A172 (cell line): Measurements from ENCODE around the gene RNFT2. TPM values are rescaled to one million over a fixed set of nuclear protein-coding genes. Genes with fewer than 3 reads are reported as not detected.

Experiments used
- DNase-seq: peaks from one replicate; pipeline ENCODE4 v3.0.0-alpha.2; 2015; ENCODE audit warnings: low spot score
- total RNA-seq: library from RNA; depleted of rRNA; stranded (reverse); fragments of >200 nt; shearing (Covaris generic); gene quantifications from 2 replicates; pipeline ENCODE4 v1.2.3, GENCODE V29; 2014; rRNA removed

Gene RNFT2, protein sequence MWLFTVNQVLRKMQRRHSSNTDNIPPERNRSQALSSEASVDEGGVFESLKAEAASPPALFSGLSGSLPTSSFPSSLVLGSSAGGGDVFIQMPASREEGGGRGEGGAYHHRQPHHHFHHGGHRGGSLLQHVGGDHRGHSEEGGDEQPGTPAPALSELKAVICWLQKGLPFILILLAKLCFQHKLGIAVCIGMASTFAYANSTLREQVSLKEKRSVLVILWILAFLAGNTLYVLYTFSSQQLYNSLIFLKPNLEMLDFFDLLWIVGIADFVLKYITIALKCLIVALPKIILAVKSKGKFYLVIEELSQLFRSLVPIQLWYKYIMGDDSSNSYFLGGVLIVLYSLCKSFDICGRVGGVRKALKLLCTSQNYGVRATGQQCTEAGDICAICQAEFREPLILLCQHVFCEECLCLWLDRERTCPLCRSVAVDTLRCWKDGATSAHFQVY
- total RNA-seq = 10.9 and 23.0 TPM in 2 replicates

DNA sequence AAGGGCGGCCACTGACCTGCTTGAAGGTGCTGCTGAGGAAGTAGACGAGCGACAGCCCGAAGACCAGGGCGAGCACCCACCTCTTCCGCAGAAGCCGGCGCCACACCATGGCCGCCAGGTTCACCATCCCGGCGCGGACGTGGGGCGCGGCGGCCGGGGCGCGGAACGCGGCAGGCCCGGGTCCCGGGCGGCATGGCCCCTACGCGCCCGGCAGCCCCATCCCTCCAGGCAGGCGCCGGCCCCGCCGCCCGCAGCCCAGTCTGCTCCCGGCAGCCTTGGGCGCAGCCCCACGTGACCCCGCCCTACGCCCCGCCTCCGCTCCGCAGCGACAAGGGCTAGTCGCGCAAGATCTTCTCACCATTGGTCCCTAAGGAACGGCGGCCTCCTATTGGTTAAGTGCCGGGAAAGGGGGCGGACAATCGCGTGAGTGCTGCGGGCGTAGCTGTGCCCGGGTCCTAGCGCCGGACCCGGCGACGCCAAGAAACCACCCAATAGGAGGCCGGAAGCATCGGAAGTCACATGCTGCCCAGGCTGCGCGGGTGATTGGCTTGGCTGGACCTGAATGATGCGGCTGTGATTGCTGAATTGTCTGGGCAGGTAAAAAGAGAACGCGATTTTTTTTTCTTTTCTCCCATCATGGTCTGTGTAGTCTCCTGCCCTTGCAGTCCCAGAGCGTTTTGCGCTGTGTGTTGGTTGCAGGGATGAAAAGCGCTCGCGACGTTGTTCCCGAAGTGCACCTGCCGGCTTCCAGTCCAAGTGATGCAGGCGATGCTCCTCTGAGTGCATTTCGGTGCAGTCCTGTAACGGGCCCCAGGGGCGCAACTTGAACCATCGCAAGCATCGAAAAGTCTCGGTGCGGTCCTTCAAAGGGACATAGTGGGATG, at the start of gene RNFT2, which contains the start of gene SPRING1:
TSS of gene RNFT2 (plus strand) at position 542 of the 884 bp plus-strand sequence. CDS start 2,183 bp downstream, outside the sequence.
TSS of gene SPRING1 (minus strand) at position 296 of the 884 bp plus-strand sequence. CDS start at position 127, 169 bp downstream.
- peak; percentile 97 for DNase-seq

- no peak for DNase-seq
Observed at GRCh38 chr12:116689521-116689920, 48.6 kb upstream of the RNFT2 start.

- DNase-seq = no peak
Observed at GRCh38 chr12:116689979-116690744, 48.0 kb upstream of the RNFT2 start.

DNA sequence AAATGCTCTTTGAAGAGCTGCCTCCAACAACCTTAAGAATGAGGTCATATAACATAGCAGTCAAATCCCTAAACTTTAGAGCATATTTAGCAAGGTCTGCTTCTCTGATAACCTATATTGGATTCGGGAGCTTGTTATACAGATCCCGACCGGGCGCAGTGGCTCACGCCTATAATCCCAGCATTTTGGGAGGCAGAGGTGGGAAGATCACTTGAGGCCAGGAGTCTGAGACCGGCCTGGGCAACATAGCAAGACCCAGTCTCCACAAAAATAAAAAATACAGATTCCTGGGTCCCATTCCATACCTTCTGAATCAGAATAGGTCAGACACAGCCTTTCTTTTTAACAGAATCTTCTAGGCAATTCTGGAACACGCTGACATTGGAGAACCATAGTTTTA, 46.9 kb upstream of the RNFT2 start:
- no peak for DNase-seq

- DNase-seq = no peak
Observed at GRCh38 chr12:116691636-116692035, 46.5 kb upstream of the RNFT2 start.

DNA sequence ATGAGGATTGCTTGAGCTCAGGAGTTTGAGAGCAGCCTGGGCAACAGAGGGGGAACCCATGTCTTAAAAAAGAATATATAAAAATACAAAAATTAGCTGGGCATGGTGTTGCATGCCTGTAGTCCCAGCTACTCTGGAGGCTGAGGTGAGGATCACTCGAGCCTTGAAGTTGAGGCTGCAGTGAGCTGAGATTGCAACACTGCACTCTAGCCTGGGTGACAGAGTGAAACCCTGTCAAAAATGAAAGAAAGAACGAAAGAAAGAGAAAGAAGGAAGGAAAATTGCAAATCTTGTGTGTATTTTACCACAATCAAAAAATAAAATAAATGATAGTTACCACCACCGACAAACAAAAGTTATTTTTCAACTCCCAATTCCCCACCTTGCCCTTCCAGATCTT, 45.5 kb upstream of the RNFT2 start:
- DNase-seq = no peak

GRCh38 chr12:116693286-116694227, 44.6 kb upstream of the RNFT2 start:
- no peak for DNase-seq

DNA sequence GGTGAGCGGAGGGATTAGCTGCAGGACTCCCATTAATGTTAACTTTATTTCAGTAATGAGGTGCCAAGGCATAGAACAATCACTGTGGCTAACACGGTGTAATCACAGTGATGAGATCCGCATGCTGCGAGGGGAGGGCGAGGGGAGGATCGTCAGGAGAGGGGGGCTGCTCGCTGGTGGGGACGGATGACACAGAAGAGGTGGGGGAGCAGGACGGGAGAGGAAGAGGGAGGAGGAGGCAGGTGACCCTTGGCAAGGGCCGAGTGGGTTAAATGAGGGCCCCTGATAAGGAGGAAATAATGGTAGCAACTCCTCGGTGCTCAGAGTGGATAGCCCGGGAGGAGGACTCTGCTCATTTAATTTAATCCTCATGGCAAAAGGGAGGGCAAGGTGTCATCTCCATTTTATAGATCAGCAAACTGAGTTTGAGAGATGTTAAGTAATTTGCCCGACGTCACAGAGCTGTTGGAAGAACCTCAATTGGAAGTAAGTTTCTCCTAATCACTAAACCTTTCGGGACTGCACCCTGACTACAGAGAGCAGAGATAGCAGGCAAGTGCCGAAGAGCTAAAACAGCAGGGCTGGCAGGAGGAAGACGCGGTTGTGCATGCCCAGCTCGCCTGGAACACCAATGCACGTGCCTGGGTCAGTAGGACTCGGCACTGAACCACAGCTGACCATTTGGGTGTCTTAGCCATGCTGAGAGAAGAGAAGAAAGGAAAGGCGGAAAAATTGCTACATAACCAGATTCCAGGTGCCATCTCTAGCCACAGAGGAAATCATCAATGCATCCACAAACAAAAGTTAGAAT, 43.3 kb upstream of the RNFT2 start:
- no peak for DNase-seq

DNA sequence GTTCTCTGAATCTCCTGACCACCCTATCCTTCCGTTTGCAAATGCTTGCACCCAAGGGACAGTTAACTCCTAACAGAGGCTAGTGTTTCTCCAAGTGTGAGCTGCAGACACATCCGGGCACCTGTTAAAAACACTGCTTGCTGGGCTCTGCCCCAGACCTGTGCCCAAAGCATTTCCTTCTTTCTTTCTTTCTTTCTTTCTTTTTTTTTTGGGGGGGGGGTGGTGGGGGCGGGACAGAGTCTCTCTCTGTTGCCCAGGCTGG, 42.7 kb upstream of the RNFT2 start:
- no peak for DNase-seq

DNA sequence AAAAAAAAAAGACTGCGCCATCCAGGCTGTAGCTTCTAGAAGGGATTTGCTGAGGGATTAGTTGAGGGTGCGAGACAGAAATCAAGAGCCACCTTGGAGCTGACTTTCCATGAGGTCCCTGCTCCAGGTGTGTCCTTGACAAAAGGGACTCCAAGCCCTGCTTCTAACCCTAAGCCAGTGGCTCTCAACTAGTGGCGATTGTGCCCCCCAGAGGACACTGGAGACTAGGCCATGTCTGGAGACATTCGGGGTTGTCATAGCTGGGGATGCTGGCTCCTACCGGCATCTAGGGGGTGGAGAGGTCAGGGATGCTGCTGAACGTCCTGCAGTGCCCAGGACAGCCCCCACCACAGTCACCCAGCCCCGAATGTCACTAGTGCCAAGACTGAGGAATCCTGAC, 40.8 kb upstream of the RNFT2 start:
- peak; percentile 18 for DNase-seq

GRCh38 chr12:116697716-116698115, 40.4 kb upstream of the RNFT2 start:
- no peak for DNase-seq

GRCh38 chr12:116698116-116698515, 40.0 kb upstream of the RNFT2 start:
- DNase-seq = no peak

DNA sequence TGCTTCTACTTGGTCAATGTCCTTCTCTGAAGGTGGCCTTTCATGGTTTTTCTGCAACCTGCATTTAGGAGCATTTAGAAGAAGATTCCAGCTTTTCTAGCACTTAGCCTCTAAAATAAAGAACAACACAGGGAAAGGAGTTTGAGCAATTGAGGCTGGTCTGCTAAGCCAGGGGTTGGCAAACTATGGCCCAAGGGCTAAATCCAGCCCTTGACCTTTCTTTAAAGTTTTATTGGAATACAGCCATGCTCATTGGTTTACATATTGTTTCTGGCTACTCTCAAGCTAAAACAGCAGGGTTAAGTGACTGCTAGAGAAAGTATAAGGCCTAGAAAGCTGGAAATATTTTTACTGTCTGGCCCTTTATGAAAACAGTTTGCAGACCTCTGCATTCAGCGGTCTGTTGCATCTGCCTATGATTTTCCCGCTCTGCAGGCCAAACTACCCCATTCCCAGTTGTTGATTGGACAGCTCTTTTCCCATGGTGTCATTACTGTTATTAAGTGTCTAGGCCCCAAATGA, 39.5 kb upstream of the RNFT2 start:
- DNase-seq = no peak

GRCh38 chr12:116700066-116700465, 38.0 kb upstream of the RNFT2 start:
- no peak for DNase-seq

DNA sequence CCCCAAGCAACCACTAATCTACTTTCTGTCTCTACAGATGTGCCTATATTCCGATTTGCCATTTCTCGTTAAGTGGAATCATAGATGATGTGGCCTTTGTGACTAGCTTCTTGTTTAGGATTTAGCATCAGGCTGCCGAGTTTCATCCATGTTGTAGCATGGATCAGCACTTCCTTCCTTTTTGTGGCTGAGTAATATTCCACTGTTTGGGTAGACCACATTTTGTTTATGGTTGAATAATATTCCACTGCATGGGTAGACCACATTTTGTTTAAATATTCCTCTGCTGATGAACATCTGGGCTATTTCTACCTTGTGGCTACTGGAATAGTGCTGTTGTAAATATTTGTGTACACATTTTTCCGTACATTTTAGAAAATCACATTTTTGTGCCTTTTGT, 36.7 kb upstream of the RNFT2 start:
- no peak for DNase-seq

DNA sequence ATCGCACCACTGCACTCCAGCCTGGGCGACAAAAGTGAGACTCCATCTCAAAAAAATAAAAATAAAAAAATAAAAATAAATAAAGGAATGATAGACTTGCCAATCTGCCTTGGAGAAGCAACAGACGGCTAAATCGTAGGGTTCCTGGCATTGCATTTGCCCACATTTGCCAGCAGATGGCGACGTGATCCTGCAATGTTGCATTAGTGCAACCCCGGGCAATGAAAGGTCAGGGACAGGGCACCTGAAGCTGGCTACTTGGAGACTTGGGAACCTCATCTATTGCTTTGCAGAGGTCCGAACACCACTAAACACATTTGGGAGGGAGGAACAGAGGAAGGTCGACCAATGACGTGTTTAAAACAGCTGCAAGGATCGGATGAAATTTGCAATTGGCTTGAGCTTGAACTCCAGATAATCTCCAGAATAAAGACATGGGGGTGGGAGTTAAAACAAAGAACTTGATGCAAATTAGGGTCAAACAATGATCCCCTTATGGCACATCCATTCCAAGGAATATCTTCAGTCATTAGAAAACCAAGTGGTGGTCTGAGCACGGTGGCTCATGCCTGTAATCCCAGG, 34.8 kb upstream of the RNFT2 start:
- peak; percentile 32 for DNase-seq

DNA sequence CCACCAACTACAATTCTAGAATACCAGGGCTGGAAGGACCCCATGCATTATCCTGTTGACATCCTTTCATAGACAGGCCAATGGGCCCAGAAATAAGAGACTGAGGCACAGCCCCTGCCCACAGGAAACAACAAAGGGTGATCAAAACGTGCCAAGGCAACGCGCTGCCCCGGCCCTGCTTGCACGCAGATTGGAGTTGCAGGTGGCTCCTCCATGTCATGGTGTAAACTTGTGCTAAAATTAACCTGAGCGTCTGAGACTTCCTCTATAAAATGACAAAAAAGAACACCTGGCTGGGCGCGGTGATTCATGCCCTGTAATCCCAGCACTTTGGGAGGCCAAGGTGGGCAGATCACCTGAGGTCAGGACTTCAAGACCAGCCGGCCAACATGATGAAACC, 30.4 kb upstream of the RNFT2 start:
- no peak for DNase-seq

- DNase-seq = peak; percentile 53
Observed at GRCh38 chr12:116708826-116709756, 29.0 kb upstream of the RNFT2 start.
